HepG2 (cell line): ENCODE measurements around the gene LCAT. TPM values are rescaled to one million over a fixed set of nuclear protein-coding genes. Genes with fewer than 3 reads are reported as not detected.

Experiments
- ATAC-seq: fragments of 200-7000 bp; cut with Tn5 transposase; 3 replicates; pipeline ENCODE4 v1.9.1; 2020; ENCODE audit warnings: mild to moderate bottlenecking, moderate library complexity
- BruUV-seq: library from RNA; stranded (reverse); fragments of 400-500 nt; replicated peaks from 2 replicates; lab custom pipeline; 2021; lab: Mats Ljungman, UMichigan
- CTCF ChIA-PET: fragments of 300-600 bp; formaldehyde crosslinking; extraction: SDS; loops from one replicate; lab custom pipeline; 2021; ENCODE audit warnings: low total read pairs, inconsistent platforms, low intra/inter-chr PET ratio; lab: Yijun Ruan, JAX
- POLR2A ChIA-PET: fragments of 350-600 bp; sonication (Branson Sonifier 250); formaldehyde crosslinking; loops from one replicate; lab custom pipeline; 2020; ENCODE audit warnings: antibody characterized with exemption, inconsistent platforms; lab: Yijun Ruan, JAX
- DNase-seq: peaks from one replicate; pipeline ENCODE4 v3.0.0-alpha.2; 2015; ENCODE audit warnings: low spot score
- FAIRE-seq: peaks from 3 replicates; lab custom pipeline; 2011; peaks lifted over from hg19 to GRCh38; lab: Jason Lieb, UNC
- H2AFZ ChIP-seq: one replicate; pipeline ENCODE4 v1.6.1; 2011; ENCODE audit warnings: low read length, inconsistent platforms
- H3K27ac ChIP-seq: fragments of 300-600 bp; 3 replicates; pipeline ENCODE4 v1.8.0; 2011; ENCODE audit warnings: mixed run types, mild to moderate bottlenecking, mixed read lengths, low read length, inconsistent platforms; ENCODE audit not compliant: insufficient read depth; ENCODE audit errors: extremely low read length
- H3K27me3 ChIP-seq, 2 experiments: fragments of 200-600 bp in 1 of 2; 2 replicates in 1 of 2; 3 replicates in 1 of 2; pipeline versions ENCODE4 v1.6.0 to v1.8.0; 2011; ENCODE audit warnings: low read length in 2 of 2, mild to moderate bottlenecking in 2 of 2, moderate library complexity in 2 of 2, inconsistent platforms in 1 of 2; ENCODE audit not compliant: insufficient read depth in 2 of 2, control insufficient read depth in 1 of 2
- H3K36me3 ChIP-seq, 2 experiments: fragments of 200-600 bp in 1 of 2; replicated peaks in 1 of 2; 2 replicates in 1 of 2; 3 replicates in 1 of 2; pipeline versions ENCODE4 v1.5.1 to v1.8.0; 2011; ENCODE audit warnings: low read length in 2 of 2, inconsistent platforms in 1 of 2; ENCODE audit not compliant: insufficient read depth in 2 of 2, control insufficient read depth in 1 of 2
- H3K4me1 ChIP-seq: 2 replicates; pipeline ENCODE4 v1.5.1; 2012; ENCODE audit warnings: low read length, inconsistent platforms; ENCODE audit not compliant: insufficient read depth
- H3K4me2 ChIP-seq: 2 replicates; pipeline ENCODE4 v1.6.0; 2011; ENCODE audit warnings: low read depth, low read length, inconsistent platforms
- H3K4me3 ChIP-seq, 3 experiments: fragments of 200-600 bp in 1 of 3; sonication (generic), shearing (Covaris generic) in 1 of 3; replicated peaks in 1 of 3; 2 replicates each; pipeline ENCODE4 v1.5.1; 2011 to 2016; ENCODE audit warnings: low read length in 3 of 3, inconsistent platforms in 2 of 3, low read depth in 2 of 3, mild to moderate bottlenecking in 2 of 3, control low read depth in 1 of 3, mixed read lengths in 1 of 3; ENCODE audit not compliant: insufficient read depth in 1 of 3
- H3K79me2 ChIP-seq: one replicate; pipeline ENCODE4 v1.6.1; 2011; ENCODE audit warnings: low read length, inconsistent platforms; ENCODE audit not compliant: insufficient read depth
- H3K9ac ChIP-seq: 2 replicates; pipeline ENCODE4 v1.6.0; 2011; ENCODE audit warnings: mild to moderate bottlenecking, low read depth, low read length, inconsistent platforms; ENCODE audit not compliant: insufficient read depth
- H3K9me3 ChIP-seq: 2 replicates; pipeline ENCODE4 v1.5.1; 2012; ENCODE audit warnings: mild to moderate bottlenecking, low read length
- H4K20me1 ChIP-seq: 2 replicates; pipeline ENCODE4 v1.6.0; 2011; ENCODE audit warnings: inconsistent platforms, mild to moderate bottlenecking, low read length, moderate library complexity; ENCODE audit not compliant: insufficient read depth
- AFF4 ChIP-seq: sonication (generic); formaldehyde crosslinking; IDR thresholded peaks from 2 replicates; pipeline ENCODE4 v1.4.0; 2020; ENCODE audit warnings: missing genetic modification reagents
- AGO2 ChIP-seq: fragments of 200-400 bp; formaldehyde crosslinking; optimal IDR thresholded peaks from 2 replicates; pipeline ENCODE3; 2017; ENCODE audit warnings: mild to moderate bottlenecking, low read depth, low read length, moderate library complexity
- MXD1 ChIP-seq: sonication (generic); formaldehyde crosslinking; IDR thresholded peaks from 2 replicates; pipeline ENCODE4 v1.4.0; 2020; ENCODE audit warnings: mild to moderate bottlenecking, missing genetic modification reagents
- NFKBIZ ChIP-seq: IDR thresholded peaks from 2 replicates; pipeline ENCODE4 v1.6.1; 2018; ENCODE audit warnings: missing genetic modification reagents, missing compliant biosample characterization
- RBM22 ChIP-seq: fragments of 200-400 bp; formaldehyde crosslinking; optimal IDR thresholded peaks from 2 replicates; pipeline ENCODE3; 2017; ENCODE audit warnings: mild to moderate bottlenecking, low read length, moderate library complexity
- SRSF1 ChIP-seq: fragments of 200-400 bp; formaldehyde crosslinking; optimal IDR thresholded peaks from 2 replicates; pipeline ENCODE3; 2017; ENCODE audit warnings: mild to moderate bottlenecking, low read depth, low read length, moderate library complexity
- ZNF747 ChIP-seq: sonication (generic); formaldehyde crosslinking; IDR thresholded peaks from 2 replicates; pipeline ENCODE4 v1.8.1; 2023; ENCODE audit warnings: missing genetic modification reagents, mild to moderate bottlenecking, borderline replicate concordance
- WGBS: methylation state at CpG from one replicate; pipeline ENCODE4 v1.1.6; 2017; ENCODE audit warnings: low lambda C conversion rate; 5-methylcytosine and 5-hydroxymethylcytosine counted together
- in situ Hi-C: cut with HindIII; loops from 2 replicates; pipeline ENCODE4 v1.10.0; 2017; ENCODE audit warnings: low pct_unique_long_range_greater_than_20kb; ENCODE audit not compliant: extremely low pct_ligation_motif_present
- intact Hi-C: fragments of 100-400 bp; cut with micrococcal nuclease; formaldehyde crosslinking; loops from one replicate; pipeline ENCODE4 v1.10.0; 2022; ENCODE audit not compliant: unreplicated experiment
- polyA plus RNA-seq, 8 experiments: library from polyadenylated mRNA; depleted of rRNA in 3 of 8; stranded (reverse) in 7 of 8; unstranded in 1 of 8; fragments of >200 nt; fragmentation: Illumina TruSeq in 4 of 8; extraction: Trizol in 4 of 8; gene quantifications; 2 replicates each; pipeline versions ENCODE4 v1.2.1 to v1.2.3, GENCODE V29; 2011 to 2016; ENCODE audit warnings: low read depth in 4 of 8, missing spikeins in 1 of 8, mixed read lengths in 1 of 8; ENCODE audit not compliant: insufficient read depth in 1 of 8
- total RNA-seq, 5 experiments: library from RNA; depleted of rRNA; stranded (reverse); fragments of >200 nt; fragmentation: Illumina TruSeq; extraction: Trizol; gene quantifications; 2 replicates each; pipeline ENCODE4 v1.2.3, GENCODE V29; 2016; ENCODE audit warnings: low read depth in 1 of 5
- TF ChIP-seq, protein P1 (sequence below): sonication (generic); formaldehyde crosslinking; IDR thresholded peaks from 2 replicates; pipeline ENCODE4 v1.5.1; 2020; ENCODE audit warnings: mild to moderate bottlenecking, missing genetic modification reagents, moderate library complexity
- TF ChIP-seq, protein P2 (sequence below): sonication (generic); formaldehyde crosslinking; IDR thresholded peaks from 2 replicates; pipeline ENCODE4 v1.4.0; 2020; ENCODE audit warnings: missing genetic modification reagents

The LCAT gene
- total and polyA plus RNA-seq, 2 of the 13 experiments (the other 11 are each of a cell fraction or from before 2014, with no cell fraction given), result 36.1 to 38.9 TPM

GRCh38 chr16:67950335-67950843 lies 6.5 kb upstream of the LCAT start (continued):
- TF ChIP-seq, protein P1, sequence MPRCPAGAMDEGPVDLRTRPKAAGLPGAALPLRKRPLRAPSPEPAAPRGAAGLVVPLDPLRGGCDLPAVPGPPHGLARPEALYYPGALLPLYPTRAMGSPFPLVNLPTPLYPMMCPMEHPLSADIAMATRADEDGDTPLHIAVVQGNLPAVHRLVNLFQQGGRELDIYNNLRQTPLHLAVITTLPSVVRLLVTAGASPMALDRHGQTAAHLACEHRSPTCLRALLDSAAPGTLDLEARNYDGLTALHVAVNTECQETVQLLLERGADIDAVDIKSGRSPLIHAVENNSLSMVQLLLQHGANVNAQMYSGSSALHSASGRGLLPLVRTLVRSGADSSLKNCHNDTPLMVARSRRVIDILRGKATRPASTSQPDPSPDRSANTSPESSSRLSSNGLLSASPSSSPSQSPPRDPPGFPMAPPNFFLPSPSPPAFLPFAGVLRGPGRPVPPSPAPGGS (CRISPR knock-in tag), result no peak
- no peak for TF ChIP-seq NFKBIZ (CRISPR knock-in tag)
- TF ChIP-seq ZNF747 (CRISPR knock-in tag), result no peak

DNA sequence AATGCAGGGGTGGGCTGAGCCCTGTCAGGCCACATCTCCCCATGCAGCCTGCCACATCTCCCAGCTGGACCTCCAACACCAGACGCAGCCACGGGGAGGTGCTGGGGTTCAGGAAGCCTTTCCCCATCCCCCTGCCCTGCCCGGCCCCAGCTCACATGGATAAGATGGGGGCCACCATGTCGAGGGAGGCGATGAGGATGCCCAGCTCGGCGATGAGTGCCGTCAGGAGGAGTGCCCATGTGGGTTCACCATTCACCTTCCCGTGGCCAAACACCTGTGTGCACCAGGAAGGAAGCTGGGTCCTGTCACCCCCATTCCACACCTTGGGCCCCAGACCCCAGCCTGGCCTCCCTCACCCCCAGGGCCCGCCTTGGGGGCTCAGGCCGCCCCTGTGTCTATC lies 5.7 kb upstream of the LCAT start:
- Histone ChIP-seq H3K79me2 (no peaks in the 10 kb centered on the region), H3K27ac (no peak overlapping the region), H3K9me3 (no peaks in the 10 kb centered on the region), H4K20me1 (no peaks in the 10 kb centered on the region; the same call in 1 of the 2 replicates), H3K4me2 (no peak overlapping the region), H2AFZ (no peak overlapping the region), H3K4me1 (peaks cover 21% of the 10 kb centered on the region), H3K27me3 (no peaks in the 10 kb centered on the region), H3K9ac (no peak overlapping the region), H3K4me3 (no peak overlapping the region), H3K36me3 (peaks cover 69 to 91% of the 10 kb centered on the region in 2 experiments)
- TF ChIP-seq AFF4 (CRISPR knock-in tag), result no peak
- TF ChIP-seq, protein P2, sequence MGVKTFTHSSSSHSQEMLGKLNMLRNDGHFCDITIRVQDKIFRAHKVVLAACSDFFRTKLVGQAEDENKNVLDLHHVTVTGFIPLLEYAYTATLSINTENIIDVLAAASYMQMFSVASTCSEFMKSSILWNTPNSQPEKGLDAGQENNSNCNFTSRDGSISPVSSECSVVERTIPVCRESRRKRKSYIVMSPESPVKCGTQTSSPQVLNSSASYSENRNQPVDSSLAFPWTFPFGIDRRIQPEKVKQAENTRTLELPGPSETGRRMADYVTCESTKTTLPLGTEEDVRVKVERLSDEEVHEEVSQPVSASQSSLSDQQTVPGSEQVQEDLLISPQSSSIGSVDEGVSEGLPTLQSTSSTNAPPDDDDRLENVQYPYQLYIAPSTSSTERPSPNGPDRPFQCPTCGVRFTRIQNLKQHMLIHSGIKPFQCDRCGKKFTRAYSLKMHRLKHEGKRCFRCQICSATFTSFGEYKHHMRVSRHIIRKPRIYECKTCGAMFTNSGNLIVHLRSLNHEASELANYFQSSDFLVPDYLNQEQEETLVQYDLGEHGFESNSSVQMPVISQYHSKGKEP (CRISPR knock-in tag), result no peak
- no peak for TF ChIP-seq MXD1 (CRISPR knock-in tag)
- peak; percentile 70 for TF ChIP-seq RBM22
- no peak for TF ChIP-seq SRSF1
- peak; percentile 87 for TF ChIP-seq AGO2
- intact Hi-C loops (no loop called here), in situ Hi-C loops (no loop called here)
- DNase-seq (no peak), FAIRE-seq (no peak), ATAC-seq (no peak)
- CTCF ChIA-PET, result no interaction called here
- BruUV-seq, result no TSS peak
- POLR2A ChIA-PET, result interaction anchor here (13.6 kb wide), 1 partner anchor 14 kb away, joined by 226 read pairs; the partner anchor contains the start of gene SLC12A4
- WGBS, result 100% methylated on average over 5 of the region's 11 CpGs
